SK-N-SH (cell line): Measurements from ENCODE around the gene DMD.

ENCODE experiments used
- NFIC ChIP-seq: IDR thresholded peaks from 2 replicates; pipeline ENCODE4 v1.4.0; 2012; ENCODE audit warnings: borderline replicate concordance
- SMC3 ChIP-seq: IDR thresholded peaks from 2 replicates; pipeline ENCODE4 v1.6.1; 2012; ENCODE audit warnings: low read depth, low read length, improper control_type of control experiment
- TF ChIP-seq, protein P1 (sequence below): fragments of 200-600 bp; sonication (generic); IDR thresholded peaks from 2 replicates; pipeline ENCODE4 v1.6.1; 2017; ENCODE audit warnings: antibody characterized with exemption, mild to moderate bottlenecking, moderate library complexity

DNA sequence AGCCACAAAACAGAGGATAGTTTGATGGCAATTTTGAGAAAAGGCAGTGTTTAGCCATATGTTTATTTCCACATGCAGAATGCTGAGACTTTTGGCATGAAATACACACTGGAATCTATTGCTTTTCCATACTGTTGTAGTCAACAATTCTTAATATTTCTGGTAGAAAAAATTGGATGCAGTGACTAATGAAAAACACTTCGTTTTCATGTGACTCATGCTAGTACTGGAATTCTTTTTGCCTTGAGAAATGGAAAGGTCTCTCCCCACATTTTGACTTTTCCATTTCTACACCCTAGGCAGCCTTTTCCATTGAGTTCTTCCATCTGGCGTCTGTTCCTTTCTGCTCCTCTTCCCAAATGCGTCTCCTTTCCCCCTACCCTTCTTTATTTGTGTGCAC is 1714.3 kb downstream of the DMD start:
- TF ChIP-seq NFIC (no peak), SMC3 (no peak)
- TF ChIP-seq, protein P1, sequence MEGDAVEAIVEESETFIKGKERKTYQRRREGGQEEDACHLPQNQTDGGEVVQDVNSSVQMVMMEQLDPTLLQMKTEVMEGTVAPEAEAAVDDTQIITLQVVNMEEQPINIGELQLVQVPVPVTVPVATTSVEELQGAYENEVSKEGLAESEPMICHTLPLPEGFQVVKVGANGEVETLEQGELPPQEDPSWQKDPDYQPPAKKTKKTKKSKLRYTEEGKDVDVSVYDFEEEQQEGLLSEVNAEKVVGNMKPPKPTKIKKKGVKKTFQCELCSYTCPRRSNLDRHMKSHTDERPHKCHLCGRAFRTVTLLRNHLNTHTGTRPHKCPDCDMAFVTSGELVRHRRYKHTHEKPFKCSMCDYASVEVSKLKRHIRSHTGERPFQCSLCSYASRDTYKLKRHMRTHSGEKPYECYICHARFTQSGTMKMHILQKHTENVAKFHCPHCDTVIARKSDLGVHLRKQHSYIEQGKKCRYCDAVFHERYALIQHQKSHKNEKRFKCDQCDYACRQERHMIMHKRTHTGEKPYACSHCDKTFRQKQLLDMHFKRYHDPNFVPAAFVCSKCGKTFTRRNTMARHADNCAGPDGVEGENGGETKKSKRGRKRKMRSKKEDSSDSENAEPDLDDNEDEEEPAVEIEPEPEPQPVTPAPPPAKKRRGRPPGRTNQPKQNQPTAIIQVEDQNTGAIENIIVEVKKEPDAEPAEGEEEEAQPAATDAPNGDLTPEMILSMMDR = no peak
